ENCODE data around the gene TUBA3D. TPM values are rescaled to one million over a fixed set of nuclear protein-coding genes. Genes with fewer than 3 reads are reported as not detected.
"Not testable (repeated sequence)": the region's sequence is repeated elsewhere in the genome, so short reads cannot be mapped to it uniquely, and the experiment has no call there.

The TUBA3D gene
- total and polyA plus RNA-seq, 10 of the 15 experiments (the other 5 are each of a cell fraction or from before 2014, with no cell fraction given), result 0.04 to 0.37 (median 0.20) TPM; not detected in 6

DNA sequence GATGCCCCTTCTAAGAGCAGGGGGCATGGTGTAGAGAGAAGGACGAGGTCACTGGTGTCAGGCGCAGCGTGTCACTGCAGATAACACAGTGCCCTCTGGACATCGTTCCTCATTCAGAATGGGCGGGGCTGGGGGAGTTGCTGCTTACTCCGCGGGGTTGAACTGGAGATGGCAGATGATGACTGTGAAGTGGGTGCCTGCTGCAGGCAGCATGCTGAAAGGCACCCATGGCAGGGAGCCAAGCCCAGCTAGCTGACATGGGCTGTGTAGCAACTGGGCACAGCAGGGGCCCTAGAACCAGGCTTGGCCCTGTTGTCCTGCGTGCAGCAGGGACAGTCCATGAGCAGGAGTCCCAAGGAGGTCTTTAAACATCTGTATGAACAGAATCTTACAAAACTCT is 4.3 kb upstream of the TUBA3D start:
- H3K27ac ChIP-seq (ENCODE audit: control insufficient read depth, insufficient read depth); H3K27me3 ChIP-seq (replicated peaks in 1 of 2; ENCODE audit: control insufficient read depth in 2 of 2, insufficient read depth in 2 of 2, low read length in 1 of 2); RAD21 ChIA-PET (ENCODE audit: unreplicated experiment); CTCF ChIA-PET; FAIRE-seq; H3K79me2 ChIP-seq (ENCODE audit: control insufficient read depth, insufficient read depth, low read length); ATAC-seq; H4K20me1 ChIP-seq (ENCODE audit: control insufficient read depth, insufficient read depth); H3K9me3 ChIP-seq (replicated peaks; ENCODE audit: control insufficient read depth, insufficient read depth, low read length); H3K9ac ChIP-seq (ENCODE audit: control insufficient read depth, insufficient read depth, low read length); H3K4me3 ChIP-seq; H2AFZ ChIP-seq (ENCODE audit: control insufficient read depth, low read depth, low read length); DNase-seq (ENCODE audit: low read depth, low spot score); H3K4me2 ChIP-seq (ENCODE audit: control insufficient read depth, insufficient read depth); BruUV-seq (replicated peaks); in situ Hi-C loops (cut with MboI); H3K4me1 ChIP-seq (ENCODE audit: control insufficient read depth, insufficient read depth, low read length); H3K36me3 ChIP-seq (ENCODE audit: control insufficient read depth in 2 of 2, insufficient read depth in 2 of 2, low read length in 1 of 2); intact Hi-C loops (cut with micrococcal nuclease; ENCODE audit: unreplicated experiment); POLR2A ChIA-PET; SMC1A ChIA-PET (ENCODE audit: uncharacterized antibody, unreplicated experiment): not testable (repeated sequence)
- WGBS (ENCODE audit: insufficient coverage, insufficient replicate concordance, low lambda C conversion rate, missing lambda C conversion rate), result 79% methylated on average over 2 of the region's 8 CpGs

DNA sequence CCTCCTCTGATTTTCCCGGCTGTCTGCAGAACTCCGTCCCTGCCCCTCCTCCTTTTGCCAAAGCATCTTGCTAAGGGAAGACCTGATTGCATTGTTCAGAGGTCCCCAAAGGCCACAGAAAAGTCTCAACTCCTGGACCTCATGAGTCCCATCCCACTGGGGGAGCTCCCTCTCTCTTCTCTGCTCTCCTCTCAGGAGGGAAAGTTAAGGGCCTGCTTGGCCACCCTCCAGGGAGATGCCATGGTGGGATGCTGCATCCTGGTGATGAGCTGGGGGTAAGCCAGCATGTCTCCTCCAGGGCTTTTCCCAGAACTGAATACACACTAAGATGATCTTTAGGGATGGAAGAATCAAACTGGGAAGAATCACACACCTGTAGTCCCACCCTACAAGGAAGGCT is 2.7 kb upstream of the TUBA3D start:
- RAD21 ChIA-PET (ENCODE audit: unreplicated experiment); H3K27ac ChIP-seq (ENCODE audit: control insufficient read depth, insufficient read depth); H3K36me3 ChIP-seq (ENCODE audit: control insufficient read depth in 2 of 2, insufficient read depth in 2 of 2, low read length in 1 of 2); H3K4me1 ChIP-seq (ENCODE audit: control insufficient read depth, insufficient read depth, low read length); DNase-seq (ENCODE audit: low read depth, low spot score); H4K20me1 ChIP-seq (ENCODE audit: control insufficient read depth, insufficient read depth); H3K9me3 ChIP-seq (replicated peaks; ENCODE audit: control insufficient read depth, insufficient read depth, low read length); H2AFZ ChIP-seq (ENCODE audit: control insufficient read depth, low read depth, low read length); H3K4me2 ChIP-seq (ENCODE audit: control insufficient read depth, insufficient read depth); H3K27me3 ChIP-seq (replicated peaks in 1 of 2; ENCODE audit: control insufficient read depth in 2 of 2, insufficient read depth in 2 of 2, low read length in 1 of 2); CTCF ChIA-PET; in situ Hi-C loops (cut with MboI); ATAC-seq; FAIRE-seq; H3K4me3 ChIP-seq; POLR2A ChIA-PET; SMC1A ChIA-PET (ENCODE audit: uncharacterized antibody, unreplicated experiment); intact Hi-C loops (cut with micrococcal nuclease; ENCODE audit: unreplicated experiment); H3K9ac ChIP-seq (ENCODE audit: control insufficient read depth, insufficient read depth, low read length); H3K79me2 ChIP-seq (ENCODE audit: control insufficient read depth, insufficient read depth, low read length); BruUV-seq (replicated peaks): not testable (repeated sequence)
- WGBS (ENCODE audit: insufficient coverage, insufficient replicate concordance, low lambda C conversion rate, missing lambda C conversion rate), result 94% methylated on average over 2 of the region's 2 CpGs

DNA sequence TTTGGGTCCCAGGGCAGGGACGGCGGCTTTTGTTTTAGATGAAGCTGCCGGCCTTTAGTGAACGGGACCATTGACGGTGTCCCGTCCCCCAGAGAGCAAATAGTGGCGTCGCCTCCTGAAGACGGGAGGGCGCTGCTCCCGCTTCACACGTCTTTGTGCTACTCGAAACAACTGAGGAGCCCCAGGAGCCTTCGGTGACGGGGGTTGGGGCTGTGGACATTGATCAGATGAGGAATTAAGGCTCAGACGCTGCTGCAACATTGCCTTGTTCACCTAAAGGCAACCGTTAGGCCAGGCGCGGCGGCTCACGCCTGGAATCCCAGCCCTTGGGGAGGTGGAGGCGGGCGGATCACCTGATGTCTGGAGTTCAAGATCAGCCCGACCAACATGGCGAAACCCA is 444 bp downstream of the TUBA3D start:
- DNase-seq (ENCODE audit: low read depth, low spot score); BruUV-seq (replicated peaks); H3K9ac ChIP-seq (ENCODE audit: control insufficient read depth, insufficient read depth, low read length); FAIRE-seq; ATAC-seq; H4K20me1 ChIP-seq (ENCODE audit: control insufficient read depth, insufficient read depth); H3K4me2 ChIP-seq (ENCODE audit: control insufficient read depth, insufficient read depth); H3K27me3 ChIP-seq (replicated peaks in 1 of 2; ENCODE audit: control insufficient read depth in 2 of 2, insufficient read depth in 2 of 2, low read length in 1 of 2); intact Hi-C loops (cut with micrococcal nuclease; ENCODE audit: unreplicated experiment); SMC1A ChIA-PET (ENCODE audit: uncharacterized antibody, unreplicated experiment); H3K4me1 ChIP-seq (ENCODE audit: control insufficient read depth, insufficient read depth, low read length); in situ Hi-C loops (cut with MboI); H3K79me2 ChIP-seq (ENCODE audit: control insufficient read depth, insufficient read depth, low read length); H3K9me3 ChIP-seq (replicated peaks; ENCODE audit: control insufficient read depth, insufficient read depth, low read length); H3K4me3 ChIP-seq; H3K27ac ChIP-seq (ENCODE audit: control insufficient read depth, insufficient read depth); H2AFZ ChIP-seq (ENCODE audit: control insufficient read depth, low read depth, low read length); H3K36me3 ChIP-seq (ENCODE audit: control insufficient read depth in 2 of 2, insufficient read depth in 2 of 2, low read length in 1 of 2); POLR2A ChIA-PET: not testable (repeated sequence)
- RAD21 ChIA-PET (ENCODE audit: unreplicated experiment), result interaction anchor here (0.6 kb wide), 1 partner anchor 16 kb away, joined by 3 read pairs; no protein-coding TSS in a partner anchor
- CTCF ChIA-PET, result interaction anchor here (0.6 kb wide), 1 partner anchor 1814 kb away, joined by 4 read pairs; no protein-coding TSS in a partner anchor
- WGBS (ENCODE audit: insufficient coverage, insufficient replicate concordance, low lambda C conversion rate, missing lambda C conversion rate), result over 99% methylated on average over 25 of the region's 25 CpGs

DNA sequence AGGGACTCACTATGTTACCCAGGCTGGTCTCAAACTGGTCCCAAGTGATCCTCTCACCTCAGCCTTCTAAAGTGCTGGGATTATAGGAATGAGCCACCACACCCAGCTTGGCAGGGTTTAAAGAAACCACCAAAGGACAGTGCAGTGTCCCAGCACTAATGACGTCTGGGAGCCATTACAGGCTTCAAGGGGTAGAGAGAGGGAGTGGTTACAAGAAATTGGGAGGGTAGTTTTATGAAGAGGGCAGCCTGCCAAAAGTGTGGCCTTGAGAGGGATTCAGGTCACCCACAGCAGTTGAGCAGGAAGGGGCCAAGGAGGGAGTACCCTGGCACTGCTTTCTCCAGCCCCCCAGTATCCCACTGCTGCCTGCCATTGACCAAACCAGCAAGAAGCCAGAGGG is 1.3 kb downstream of the TUBA3D start:
- 89% methylated on average over 1 of the region's 1 CpG for WGBS (ENCODE audit: insufficient coverage, insufficient replicate concordance, low lambda C conversion rate, missing lambda C conversion rate)
- intact Hi-C loops (cut with micrococcal nuclease; ENCODE audit: unreplicated experiment); BruUV-seq (replicated peaks); POLR2A ChIA-PET; H3K4me1 ChIP-seq (ENCODE audit: control insufficient read depth, insufficient read depth, low read length); CTCF ChIA-PET; SMC1A ChIA-PET (ENCODE audit: uncharacterized antibody, unreplicated experiment); ATAC-seq; H3K27me3 ChIP-seq (replicated peaks in 1 of 2; ENCODE audit: control insufficient read depth in 2 of 2, insufficient read depth in 2 of 2, low read length in 1 of 2); FAIRE-seq; H3K27ac ChIP-seq (ENCODE audit: control insufficient read depth, insufficient read depth); H3K36me3 ChIP-seq (ENCODE audit: control insufficient read depth in 2 of 2, insufficient read depth in 2 of 2, low read length in 1 of 2); H3K9me3 ChIP-seq (replicated peaks; ENCODE audit: control insufficient read depth, insufficient read depth, low read length); H3K4me2 ChIP-seq (ENCODE audit: control insufficient read depth, insufficient read depth); H3K79me2 ChIP-seq (ENCODE audit: control insufficient read depth, insufficient read depth, low read length); DNase-seq (ENCODE audit: low read depth, low spot score); H2AFZ ChIP-seq (ENCODE audit: control insufficient read depth, low read depth, low read length); H3K9ac ChIP-seq (ENCODE audit: control insufficient read depth, insufficient read depth, low read length); RAD21 ChIA-PET (ENCODE audit: unreplicated experiment); in situ Hi-C loops (cut with MboI); H3K4me3 ChIP-seq; H4K20me1 ChIP-seq (ENCODE audit: control insufficient read depth, insufficient read depth): not testable (repeated sequence)
